A673 (cell line): ENCODE measurements around the gene CIROP. TPM values are rescaled to one million over a fixed set of nuclear protein-coding genes. Genes with fewer than 3 reads are reported as not detected.

Source experiments
- BruUV-seq: library from RNA; stranded (reverse); fragments of 400-500 nt; replicated peaks from 2 replicates; lab custom pipeline; 2021; lab: Mats Ljungman, UMichigan
- CTCF ChIA-PET: fragments of 300-600 bp; sonication (Branson Sonifier 250); formaldehyde crosslinking; loops from one replicate; lab custom pipeline; 2022; ENCODE audit warnings: antibody characterized with exemption; lab: Charles Lee
- POLR2A ChIA-PET: fragments of 300-600 bp; sonication (Branson Sonifier 250); formaldehyde crosslinking; loops from one replicate; lab custom pipeline; 2022; ENCODE audit warnings: antibody characterized with exemption; ENCODE audit not compliant: low non-redundant PET; lab: Charles Lee
- DNase-seq: peaks from one replicate; pipeline ENCODE4 v3.0.0-alpha.2; 2015; ENCODE audit warnings: low spot score
- H3K27ac ChIP-seq: fragments of 200-600 bp; sonication (generic); 2 replicates; pipeline ENCODE4 v1.5.1; 2016; ENCODE audit warnings: mixed run types, low read depth, mild to moderate bottlenecking, mixed read lengths, antibody characterized with exemption, low read length; ENCODE audit not compliant: poor library complexity, severe bottlenecking
- H3K27me3 ChIP-seq: fragments of 200-600 bp; sonication (generic); replicated peaks from 2 replicates; pipeline ENCODE4 v1.6.1; 2017; ENCODE audit warnings: mixed run types, low read depth, mild to moderate bottlenecking, mixed read lengths, antibody characterized with exemption, low read length; ENCODE audit not compliant: insufficient read depth, poor library complexity
- H3K36me3 ChIP-seq: fragments of 200-600 bp; sonication (generic); 2 replicates; pipeline ENCODE4 v1.6.1; 2016; ENCODE audit warnings: mixed run types, mild to moderate bottlenecking, mixed read lengths, antibody characterized with exemption, low read length; ENCODE audit not compliant: insufficient read depth, poor library complexity, severe bottlenecking
- H3K4me1 ChIP-seq: fragments of 200-600 bp; sonication (generic); 2 replicates; pipeline ENCODE4 v1.6.1; 2017; ENCODE audit warnings: mixed run types, mild to moderate bottlenecking, mixed read lengths, antibody characterized with exemption, low read length; ENCODE audit not compliant: insufficient read depth, poor library complexity, severe bottlenecking
- H3K4me3 ChIP-seq: fragments of 200-600 bp; sonication (generic); 2 replicates; pipeline ENCODE4 v1.5.1; 2016; ENCODE audit warnings: low read depth, mixed run types, mild to moderate bottlenecking, mixed read lengths, low read length; ENCODE audit not compliant: poor library complexity, severe bottlenecking
- H3K9me3 ChIP-seq: fragments of 200-600 bp; sonication (generic); 2 replicates; pipeline ENCODE4 v1.6.1; 2016; ENCODE audit warnings: mixed run types, low read depth, mild to moderate bottlenecking, mixed read lengths, antibody characterized with exemption, low read length; ENCODE audit not compliant: poor library complexity, severe bottlenecking
- EZH2 ChIP-seq: fragments of 200-600 bp; sonication (generic); IDR thresholded peaks from 2 replicates; pipeline ENCODE4 v1.6.1; 2017; ENCODE audit warnings: borderline replicate concordance, low read depth, mild to moderate bottlenecking, mixed read lengths, antibody characterized with exemption, low read length; ENCODE audit not compliant: poor library complexity, severe bottlenecking
- intact Hi-C: fragments of 100-400 bp; cut with micrococcal nuclease; formaldehyde crosslinking; loops from one replicate; pipeline ENCODE4 v1.10.0; 2022; ENCODE audit not compliant: unreplicated experiment
- total RNA-seq: library from RNA; stranded (reverse); gene quantifications from 2 replicates; pipeline ENCODE4 v1.2.3, GENCODE V29; 2021
- TF ChIP-seq, protein P1 (sequence below): fragments of 300-800, 200-600 bp; sonication (generic); conservative IDR thresholded peaks from 2 replicates; pipeline ENCODE4 v1.5.1; 2017; ENCODE audit warnings: low read depth, mild to moderate bottlenecking, antibody characterized with exemption, low read length, moderate library complexity, mixed read lengths

CIROP gene
- total RNA-seq, 1 experiment from 2014 or later, result not detected

DNA sequence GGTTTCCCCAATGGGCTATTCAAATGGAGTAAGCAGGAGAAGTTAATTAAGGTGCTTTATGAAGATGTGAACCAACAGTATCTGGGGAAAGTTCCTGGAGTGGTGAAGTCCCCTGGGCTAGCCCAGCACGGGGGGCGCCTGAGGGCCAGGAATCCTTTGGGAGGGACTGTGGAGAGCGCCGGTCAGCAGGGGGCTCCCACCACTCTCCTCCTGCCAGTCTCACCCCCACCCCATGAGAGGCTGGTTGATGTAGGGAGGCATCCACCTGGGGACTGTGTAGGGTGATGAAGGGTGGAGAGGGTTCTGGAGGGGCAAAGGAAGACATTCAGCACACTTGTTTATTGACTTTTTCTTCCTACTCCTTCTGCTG, 9.9 kb upstream of the CIROP start:
- POLR2A ChIA-PET, result no interaction called here
- CTCF ChIA-PET, result no interaction called here
- no peak overlapping the region for H3K27ac ChIP-seq
- intact Hi-C loops, result no loop called here
- H3K4me1 ChIP-seq, result no peaks in the 10 kb centered on the region
- peaks cover 13% of the 10 kb centered on the region for H3K27me3 ChIP-seq
- no peak for DNase-seq
- BruUV-seq, result no TSS peak
- H3K9me3 ChIP-seq, result no peaks in the 10 kb centered on the region
- TF ChIP-seq EZH2, result no peak
- TF ChIP-seq, protein P1, sequence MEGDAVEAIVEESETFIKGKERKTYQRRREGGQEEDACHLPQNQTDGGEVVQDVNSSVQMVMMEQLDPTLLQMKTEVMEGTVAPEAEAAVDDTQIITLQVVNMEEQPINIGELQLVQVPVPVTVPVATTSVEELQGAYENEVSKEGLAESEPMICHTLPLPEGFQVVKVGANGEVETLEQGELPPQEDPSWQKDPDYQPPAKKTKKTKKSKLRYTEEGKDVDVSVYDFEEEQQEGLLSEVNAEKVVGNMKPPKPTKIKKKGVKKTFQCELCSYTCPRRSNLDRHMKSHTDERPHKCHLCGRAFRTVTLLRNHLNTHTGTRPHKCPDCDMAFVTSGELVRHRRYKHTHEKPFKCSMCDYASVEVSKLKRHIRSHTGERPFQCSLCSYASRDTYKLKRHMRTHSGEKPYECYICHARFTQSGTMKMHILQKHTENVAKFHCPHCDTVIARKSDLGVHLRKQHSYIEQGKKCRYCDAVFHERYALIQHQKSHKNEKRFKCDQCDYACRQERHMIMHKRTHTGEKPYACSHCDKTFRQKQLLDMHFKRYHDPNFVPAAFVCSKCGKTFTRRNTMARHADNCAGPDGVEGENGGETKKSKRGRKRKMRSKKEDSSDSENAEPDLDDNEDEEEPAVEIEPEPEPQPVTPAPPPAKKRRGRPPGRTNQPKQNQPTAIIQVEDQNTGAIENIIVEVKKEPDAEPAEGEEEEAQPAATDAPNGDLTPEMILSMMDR, result no peak
- H3K4me3 ChIP-seq, result no peak overlapping the region
- no peaks in the 10 kb centered on the region for H3K36me3 ChIP-seq

DNA sequence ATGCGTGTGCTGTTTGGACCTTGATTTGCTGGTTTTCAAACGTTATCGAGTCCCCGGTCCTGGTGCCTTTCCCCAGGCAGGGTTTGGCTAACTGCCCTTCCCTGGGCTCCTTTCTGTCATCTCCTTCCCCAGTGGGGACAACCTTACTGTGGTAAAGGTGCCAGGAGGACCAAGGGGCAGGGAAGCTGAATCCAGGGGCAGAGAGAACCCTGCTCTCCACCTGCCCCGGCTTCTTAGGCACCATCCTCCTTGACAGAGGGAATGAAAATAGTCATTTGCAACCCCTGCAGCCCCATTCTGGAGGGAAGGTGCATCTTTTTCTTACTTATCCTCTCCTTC, 9.3 kb upstream of the CIROP start:
- no peaks in the 10 kb centered on the region for H3K4me1 ChIP-seq
- peaks cover 13% of the 10 kb centered on the region for H3K27me3 ChIP-seq
- BruUV-seq, result no TSS peak
- TF ChIP-seq, protein P1, result no peak
- H3K27ac ChIP-seq, result no peak overlapping the region
- no peak overlapping the region for H3K4me3 ChIP-seq
- no peaks in the 10 kb centered on the region for H3K9me3 ChIP-seq
- intact Hi-C loops, result no loop called here
- CTCF ChIA-PET, result no interaction called here
- no peak for DNase-seq
- no peaks in the 10 kb centered on the region for H3K36me3 ChIP-seq
- POLR2A ChIA-PET, result no interaction called here

DNA sequence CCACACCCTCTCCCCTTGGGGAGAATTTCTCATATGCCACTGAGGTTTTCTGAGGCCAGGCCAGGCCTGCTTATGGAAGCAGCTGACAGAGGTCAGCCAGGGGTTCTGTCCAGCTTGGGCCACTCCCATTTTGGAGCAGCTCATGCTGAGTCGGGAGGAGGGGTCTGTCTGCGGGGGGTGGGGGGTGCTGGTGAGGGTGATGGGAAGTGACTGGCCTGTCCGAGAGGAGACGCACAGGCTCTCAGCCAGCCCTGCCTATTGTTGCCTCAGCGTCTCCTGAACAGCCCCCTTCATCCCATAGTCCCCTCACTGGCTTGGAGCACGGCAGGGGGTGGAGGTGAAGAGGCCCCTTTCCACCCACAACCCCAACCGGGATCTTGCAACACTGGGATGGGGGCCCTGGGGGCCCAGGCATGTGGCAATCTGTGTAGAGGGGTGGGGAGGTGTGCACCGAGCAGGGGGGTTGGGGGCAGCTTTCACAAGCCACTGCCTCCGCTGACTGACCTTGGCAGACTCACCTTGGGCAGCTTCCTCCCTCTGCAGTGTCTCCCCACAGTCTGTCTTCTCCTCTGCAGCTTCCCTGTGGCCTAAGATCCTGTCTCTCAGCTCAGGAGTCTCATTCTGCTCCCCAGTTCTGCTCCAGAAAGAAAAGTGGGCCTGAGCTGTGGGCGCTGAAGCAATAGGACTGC, 8.8 kb upstream of the CIROP start:
- TF ChIP-seq, protein P1, result no peak
- TF ChIP-seq EZH2, result no peak
- intact Hi-C loops, result no loop called here
- ChIA-PET CTCF (interaction anchor here (0.6 kb wide), 1 partner anchor 119 kb away, joined by 5 read pairs; no protein-coding TSS in a partner anchor), POLR2A (no interaction called here)
- Histone ChIP-seq H3K9me3 (no peaks in the 10 kb centered on the region), H3K4me1 (no peaks in the 10 kb centered on the region), H3K27me3 (peaks cover 13% of the 10 kb centered on the region), H3K4me3 (no peak overlapping the region), H3K36me3 (no peaks in the 10 kb centered on the region), H3K27ac (no peak overlapping the region)
- BruUV-seq, result no TSS peak
- no peak for DNase-seq
